ENCODE measurements around the gene ARHGEF12.

GRCh38 chr11:120327311-120327710 lies 8.9 kb upstream of the ARHGEF12 start:
- TF ChIP-seq CTCF (IDR thresholded peaks at IDR 0.05) (no peak), POLR2A (IDR thresholded peaks at IDR 0.05) (no peak)
